GM21528 (cell line): ENCODE results near the gene NONO.
"Not testable (repeated sequence)": the region's sequence is repeated elsewhere in the genome, so short reads cannot be mapped to it uniquely, and the experiment has no call there.

Experiments used
- ATAC-seq: cut with Tn5 transposase; IDR thresholded peaks from one replicate; pipeline ENCODE4 v1.9.1; 2021; ENCODE audit warnings: mild to moderate bottlenecking, moderate library complexity; ENCODE audit not compliant: unreplicated experiment, low FRiP score

NONO gene

DNA sequence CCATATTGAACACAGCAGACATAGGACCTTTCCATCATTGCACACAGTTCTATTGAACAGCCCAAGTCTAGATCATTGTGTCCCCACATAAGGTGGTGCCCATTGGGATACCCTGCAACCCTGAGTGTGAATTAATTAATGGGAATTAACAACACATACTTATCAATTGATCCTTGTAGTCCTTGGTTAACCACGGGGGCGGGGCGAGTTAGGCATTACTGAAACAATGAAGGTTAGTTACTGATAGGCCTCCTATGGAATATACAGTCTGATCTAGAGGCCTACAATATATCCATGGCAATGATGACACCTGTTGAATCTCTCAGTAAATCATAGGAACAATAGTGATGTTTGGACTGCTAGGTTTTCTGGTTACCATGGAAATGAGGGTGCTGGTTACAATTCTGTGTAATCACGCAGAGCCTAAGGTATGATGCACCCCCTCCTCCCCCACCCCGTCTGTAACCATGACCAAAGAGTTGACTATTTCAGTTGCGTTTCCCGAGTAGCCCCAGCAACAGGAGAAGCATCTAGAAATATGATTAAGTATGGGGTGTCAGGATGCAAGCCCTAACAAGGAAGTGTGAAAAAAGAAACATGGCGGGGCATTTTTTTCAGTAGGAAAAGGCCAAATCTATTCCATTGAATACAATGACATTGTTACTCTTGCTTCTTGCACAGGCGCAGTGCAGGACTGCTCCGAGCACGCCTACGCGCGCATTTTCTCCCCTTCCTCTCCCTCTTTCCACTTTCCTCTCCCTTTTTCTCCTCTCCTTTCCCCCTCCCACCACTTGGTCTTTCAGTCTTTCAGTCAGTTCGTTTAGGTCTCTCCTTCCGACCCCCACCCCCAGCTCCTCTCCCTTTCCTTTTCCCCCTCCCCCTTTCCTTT, 677 bp upstream of the NONO start:
- peak; percentile 32 for ATAC-seq

DNA sequence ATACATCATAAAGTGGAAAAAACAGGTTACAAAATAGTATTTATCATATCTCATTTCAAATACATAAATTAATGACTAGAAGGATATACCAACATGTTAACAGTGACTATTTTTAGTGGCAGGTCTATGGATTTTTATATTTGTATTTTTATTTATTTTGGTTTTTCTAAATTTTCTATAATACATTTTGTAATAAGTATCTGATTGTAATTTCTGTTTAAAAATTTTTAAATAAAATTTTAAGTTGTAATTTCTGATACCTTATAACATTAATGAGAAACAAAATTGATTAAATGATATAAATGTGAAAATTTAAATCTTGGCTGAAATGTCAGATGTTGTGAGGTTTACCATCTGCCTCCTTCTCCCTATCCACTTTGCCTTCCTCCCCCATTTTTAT, 2.5 kb downstream of the NONO start:
- ATAC-seq, result no peak

DNA sequence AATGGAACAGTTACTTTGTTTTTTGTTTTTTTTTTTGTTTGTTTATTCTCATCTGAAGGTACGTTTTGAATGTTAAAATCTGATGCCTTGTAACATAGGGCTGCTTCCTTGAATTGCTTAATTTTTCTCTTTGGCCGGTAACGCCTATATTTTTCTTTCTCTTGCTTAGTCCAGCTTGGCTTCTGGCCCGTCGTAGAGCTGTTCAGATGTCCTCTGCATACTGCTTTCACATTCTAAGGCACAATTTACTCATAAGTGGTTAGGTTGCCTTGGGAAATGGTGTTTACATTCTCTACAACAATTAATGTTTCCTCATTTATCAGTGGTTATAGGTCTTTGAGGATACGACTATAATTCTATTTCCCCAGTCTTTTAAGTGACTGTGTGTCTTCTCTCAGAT, 7.9 kb downstream of the NONO start:
- ATAC-seq, result no peak

DNA sequence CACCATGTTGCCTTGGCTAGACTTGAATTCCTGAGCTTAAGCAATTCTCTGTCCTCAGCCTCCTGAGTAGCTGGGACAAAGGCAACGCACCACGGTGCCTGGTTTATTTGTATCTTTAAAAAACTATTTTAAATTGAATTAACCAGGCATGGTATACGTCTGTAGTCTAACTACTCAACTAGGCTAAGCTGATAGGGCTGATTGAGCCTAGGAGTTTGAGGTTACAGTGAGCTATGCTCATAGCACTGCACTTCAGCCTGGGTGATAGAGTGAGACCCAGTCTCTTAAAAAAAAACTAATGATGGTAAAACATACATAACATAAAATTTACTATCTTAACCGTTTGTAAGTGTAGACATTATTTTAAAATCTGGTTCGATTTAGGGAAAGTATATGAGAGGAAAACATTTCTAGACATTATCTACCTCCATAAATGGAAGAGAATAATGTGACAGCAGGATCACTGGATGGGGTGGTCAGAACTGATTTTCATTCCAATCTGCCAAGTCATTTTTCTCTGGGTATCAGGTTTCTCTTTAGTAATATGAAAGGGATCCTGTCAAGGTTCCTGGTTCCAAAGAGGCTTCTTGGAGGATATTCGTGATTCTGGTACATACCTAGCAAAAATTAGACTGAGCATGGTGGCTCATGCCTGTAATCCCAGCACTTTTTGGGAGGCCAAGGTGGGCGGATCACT, 9.4 kb downstream of the NONO start:
- ATAC-seq, result no peak

GRCh38 chrX:71296806-71297205, 13.4 kb downstream of the NONO start:
- no peak for ATAC-seq

DNA sequence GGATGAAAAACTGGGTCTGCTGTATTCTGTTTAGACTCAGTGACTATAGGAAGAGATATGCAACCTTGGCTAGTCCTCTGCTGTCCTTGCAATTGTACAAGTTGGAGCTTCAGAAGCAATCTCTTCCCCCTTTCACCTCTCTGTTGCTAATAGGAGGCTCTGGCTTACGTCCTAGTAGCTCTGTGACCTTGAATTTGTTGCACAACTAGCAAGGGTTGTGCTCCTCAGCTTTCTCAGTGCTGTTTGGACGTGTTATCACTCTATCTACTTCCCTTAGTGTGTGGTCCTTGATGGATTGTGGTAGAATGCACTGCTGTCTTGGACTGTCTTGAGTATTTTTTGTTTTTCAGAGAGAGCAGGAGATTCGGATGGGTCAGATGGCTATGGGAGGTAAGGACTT, 14.7 kb downstream of the NONO start:
- ATAC-seq, result no peak

DNA sequence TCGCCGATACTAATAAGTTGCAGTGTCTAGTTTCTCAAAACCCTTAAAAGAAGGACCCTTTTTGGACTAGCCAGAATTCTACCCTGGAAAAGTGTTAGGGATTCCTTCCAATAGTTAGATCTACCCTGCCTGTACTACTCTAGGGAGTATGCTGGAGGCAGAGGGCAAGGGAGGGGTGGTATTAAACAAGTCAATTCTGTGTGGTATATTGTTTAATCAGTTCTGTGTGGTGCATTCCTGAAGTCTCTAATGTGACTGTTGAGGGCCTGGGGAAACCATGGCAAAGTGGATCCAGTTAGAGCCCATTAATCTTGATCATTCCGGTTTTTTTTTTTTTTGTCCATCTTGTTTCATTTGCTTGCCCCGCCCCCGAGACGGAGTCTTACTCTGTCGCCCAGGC, 16.6 kb downstream of the NONO start:
- ATAC-seq, result not testable (repeated sequence)

GRCh38 chrX:71300495-71300894, 17.1 kb downstream of the NONO start:
- ATAC-seq, result not testable (repeated sequence)

- ATAC-seq, result no peak
Measured at GRCh38 chrX:71301195-71301924, 17.9 kb downstream of the NONO start, which contains the start of gene ITGB1BP2. ITGB1BP2 (plus strand) TSS chrX:71301750; CDS start chrX:71301807, 57 bp downstream.

- ATAC-seq, result no peak
Measured at GRCh38 chrX:71302461-71303213, 19.2 kb downstream of the NONO start.

DNA sequence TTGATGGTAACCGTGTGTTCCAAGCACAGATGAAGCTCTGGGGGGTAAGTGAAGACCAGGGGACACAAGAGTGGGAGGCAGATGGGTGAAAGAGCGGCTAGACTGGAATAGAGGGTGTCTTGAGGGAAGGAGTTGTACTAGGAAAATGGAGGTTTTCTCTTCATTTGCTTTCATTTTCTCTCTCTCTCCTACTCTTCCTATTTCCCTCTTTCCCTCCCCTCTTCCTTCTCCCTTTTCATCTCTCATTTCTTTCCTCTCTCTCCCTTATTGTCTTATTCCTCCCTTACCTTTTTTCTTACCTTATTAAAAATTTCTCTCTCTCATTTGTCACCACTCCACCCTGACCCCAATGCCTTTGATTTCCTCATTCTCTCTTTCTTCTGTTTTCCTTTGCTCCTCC, 21.1 kb downstream of the NONO start:
- ATAC-seq, result no peak

- ATAC-seq, result no peak
Measured at GRCh38 chrX:71315917-71316316, 32.5 kb downstream of the NONO start.

- ATAC-seq, result not testable (repeated sequence)
Measured at GRCh38 chrX:71316959-71317358, 33.5 kb downstream of the NONO start.

DNA sequence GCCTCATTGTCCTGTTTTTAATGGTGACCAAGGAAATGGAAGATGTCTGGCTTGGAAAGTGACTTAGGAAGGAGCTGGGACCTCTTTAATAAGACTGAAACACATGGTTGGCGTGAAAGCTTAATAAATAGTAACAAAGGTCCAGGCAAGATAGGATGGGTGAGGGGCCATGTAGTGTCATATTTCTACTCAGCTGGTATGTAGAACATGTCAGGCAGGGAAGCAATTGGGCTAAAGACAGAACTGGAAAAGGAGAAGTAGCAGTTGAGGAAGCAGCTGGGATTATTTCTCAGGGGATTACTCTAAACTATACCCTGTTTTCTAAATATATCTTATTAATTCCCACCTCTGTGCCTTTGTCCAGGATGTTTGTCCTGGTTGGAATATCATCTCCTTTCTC, 36.7 kb downstream of the NONO start:
- no peak for ATAC-seq

- no peak for ATAC-seq
Measured at GRCh38 chrX:71321731-71322130, 38.3 kb downstream of the NONO start.

GRCh38 chrX:71324452-71324851, 41.0 kb downstream of the NONO start:
- not testable (repeated sequence) for ATAC-seq

DNA sequence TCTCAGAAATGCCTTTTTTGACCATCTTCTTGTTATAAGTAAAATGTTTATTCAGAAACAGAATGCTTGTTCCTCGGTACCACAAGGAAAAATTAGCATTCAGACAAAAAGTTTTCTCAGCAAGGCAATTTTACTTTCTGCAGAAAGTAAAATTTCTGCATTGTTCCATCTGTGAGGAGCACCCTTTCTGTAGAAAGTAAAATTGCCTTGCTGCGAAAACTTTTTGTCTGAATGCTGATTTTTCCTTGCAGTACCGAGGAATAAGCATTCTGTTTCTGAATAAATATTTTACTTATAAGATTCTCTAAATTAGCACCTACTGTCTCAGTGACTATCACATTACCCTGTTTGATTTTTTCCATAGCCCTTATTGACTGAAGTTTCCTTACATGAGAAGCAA, 43.0 kb downstream of the NONO start:
- no peak for ATAC-seq

DNA sequence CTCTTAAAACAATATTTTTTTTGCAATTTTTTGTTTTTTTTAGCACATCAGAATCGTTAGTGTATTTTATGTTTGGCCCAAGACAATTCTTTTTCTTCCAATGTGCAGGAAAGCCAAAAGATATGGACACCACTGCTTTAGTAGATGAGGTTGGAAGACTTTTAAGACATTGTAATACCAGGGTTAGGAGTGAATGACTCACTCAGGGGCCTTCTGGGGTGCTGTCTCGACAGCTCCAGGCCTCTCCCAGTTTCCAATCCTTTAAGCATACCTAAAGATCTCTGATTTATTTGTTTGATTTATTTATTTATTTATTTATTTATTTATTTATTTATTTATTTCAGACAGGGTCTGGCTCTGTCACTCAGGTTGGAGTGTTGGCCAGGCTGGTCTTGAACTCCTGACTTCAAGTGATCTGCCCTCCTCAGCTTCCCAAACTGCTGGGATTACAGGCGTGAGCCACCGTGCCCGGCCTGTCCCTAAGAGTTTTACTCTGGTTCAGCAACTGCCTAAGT, 65.8 kb downstream of the NONO start:
- not testable (repeated sequence) for ATAC-seq

GRCh38 chrX:71349867-71350266, 66.4 kb downstream of the NONO start:
- not testable (repeated sequence) for ATAC-seq
